GM06990 (cell line): ENCODE data around the gene NKX3-2.

ENCODE experiments used
- DNase-seq: peaks from one replicate; pipeline ENCODE4 v3.0.0-alpha.2; 2011; ENCODE audit not compliant: insufficient read length; ENCODE audit errors: extremely low read depth
- H3K27me3 ChIP-seq: replicated peaks from 2 replicates; pipeline ENCODE4 v1.6.0; 2011; ENCODE audit warnings: low read length; ENCODE audit not compliant: control insufficient read depth, insufficient read depth
- H3K36me3 ChIP-seq: 2 replicates; pipeline ENCODE4 v1.5.1; 2011; ENCODE audit warnings: low read length; ENCODE audit not compliant: control insufficient read depth, insufficient read depth
- H3K4me3 ChIP-seq: replicated peaks from 2 replicates; pipeline ENCODE4 v1.5.1; 2011; ENCODE audit warnings: low read depth, mild to moderate bottlenecking, control low read depth, low read length
- TF ChIP-seq, protein P1 (sequence below): IDR thresholded peaks from 2 replicates; pipeline ENCODE4 v1.5.1; 2011; ENCODE audit warnings: low read length, control low read depth, mild to moderate bottlenecking, inconsistent platforms; ENCODE audit not compliant: insufficient read depth, poor library complexity, severe bottlenecking

The NKX3-2 gene

GRCh38 chr4:13580036-13580435, 35.7 kb upstream of the NKX3-2 start:
- no peak overlapping the region for H3K4me3 ChIP-seq
- no peaks in the 10 kb centered on the region for H3K27me3 ChIP-seq
- TF ChIP-seq, protein P1, sequence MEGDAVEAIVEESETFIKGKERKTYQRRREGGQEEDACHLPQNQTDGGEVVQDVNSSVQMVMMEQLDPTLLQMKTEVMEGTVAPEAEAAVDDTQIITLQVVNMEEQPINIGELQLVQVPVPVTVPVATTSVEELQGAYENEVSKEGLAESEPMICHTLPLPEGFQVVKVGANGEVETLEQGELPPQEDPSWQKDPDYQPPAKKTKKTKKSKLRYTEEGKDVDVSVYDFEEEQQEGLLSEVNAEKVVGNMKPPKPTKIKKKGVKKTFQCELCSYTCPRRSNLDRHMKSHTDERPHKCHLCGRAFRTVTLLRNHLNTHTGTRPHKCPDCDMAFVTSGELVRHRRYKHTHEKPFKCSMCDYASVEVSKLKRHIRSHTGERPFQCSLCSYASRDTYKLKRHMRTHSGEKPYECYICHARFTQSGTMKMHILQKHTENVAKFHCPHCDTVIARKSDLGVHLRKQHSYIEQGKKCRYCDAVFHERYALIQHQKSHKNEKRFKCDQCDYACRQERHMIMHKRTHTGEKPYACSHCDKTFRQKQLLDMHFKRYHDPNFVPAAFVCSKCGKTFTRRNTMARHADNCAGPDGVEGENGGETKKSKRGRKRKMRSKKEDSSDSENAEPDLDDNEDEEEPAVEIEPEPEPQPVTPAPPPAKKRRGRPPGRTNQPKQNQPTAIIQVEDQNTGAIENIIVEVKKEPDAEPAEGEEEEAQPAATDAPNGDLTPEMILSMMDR = no peak
- H3K36me3 ChIP-seq = peaks cover 16% of the 10 kb centered on the region
- no peak for DNase-seq

DNA sequence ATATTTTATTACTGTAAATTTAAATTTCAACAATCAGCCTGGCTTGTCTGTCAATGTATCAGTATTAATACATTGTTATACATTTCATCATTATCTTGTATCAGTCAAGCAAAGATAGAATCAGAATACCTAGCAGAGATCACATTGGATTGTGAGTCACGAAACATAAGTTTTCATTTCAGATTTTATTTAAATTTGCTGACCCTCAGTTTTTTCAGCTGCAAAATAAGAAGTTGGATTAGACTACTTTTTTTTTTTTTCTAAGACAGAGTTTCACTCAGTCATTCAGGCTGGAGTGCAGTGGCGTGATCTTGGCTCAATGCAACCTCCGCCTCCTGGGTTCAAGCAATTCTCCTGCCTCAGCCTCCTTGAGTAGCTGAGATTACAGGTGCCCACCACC, 33.4 kb upstream of the NKX3-2 start:
- TF ChIP-seq, protein P1 = no peak
- Histone ChIP-seq H3K4me3 (no peak overlapping the region), H3K27me3 (no peaks in the 10 kb centered on the region), H3K36me3 (peaks cover 13% of the 10 kb centered on the region)
- no peak for DNase-seq

DNA sequence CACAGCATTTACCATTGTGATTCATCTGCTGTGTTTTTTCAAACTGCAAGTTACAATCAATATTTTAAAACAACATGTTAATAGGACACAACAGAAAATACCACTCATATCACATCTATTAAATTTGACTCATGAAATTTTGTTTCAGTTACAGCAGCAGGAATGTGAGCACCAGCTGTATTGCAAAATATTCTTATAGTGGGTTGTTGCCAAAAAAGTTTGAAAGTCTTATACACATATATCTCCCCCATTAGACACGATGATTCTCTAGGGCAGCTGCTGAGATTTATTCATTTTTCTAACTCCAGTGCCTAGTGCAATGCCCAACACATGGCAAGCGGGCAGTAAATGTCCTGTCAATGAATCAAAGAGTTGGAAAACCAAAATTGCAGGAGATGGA, 26.6 kb upstream of the NKX3-2 start:
- no peak for DNase-seq
- H3K27me3 ChIP-seq = no peaks in the 10 kb centered on the region
- TF ChIP-seq, protein P1 = no peak
- H3K36me3 ChIP-seq = peaks cover 8% of the 10 kb centered on the region
- no peak overlapping the region for H3K4me3 ChIP-seq

- peaks cover 4% of the 10 kb centered on the region for H3K36me3 ChIP-seq
- H3K4me3 ChIP-seq = no peak overlapping the region
- H3K27me3 ChIP-seq = no peaks in the 10 kb centered on the region
- no peak for DNase-seq
- TF ChIP-seq, protein P1 = no peak
Observed at GRCh38 chr4:13567125-13567524, 22.8 kb upstream of the NKX3-2 start.

DNA sequence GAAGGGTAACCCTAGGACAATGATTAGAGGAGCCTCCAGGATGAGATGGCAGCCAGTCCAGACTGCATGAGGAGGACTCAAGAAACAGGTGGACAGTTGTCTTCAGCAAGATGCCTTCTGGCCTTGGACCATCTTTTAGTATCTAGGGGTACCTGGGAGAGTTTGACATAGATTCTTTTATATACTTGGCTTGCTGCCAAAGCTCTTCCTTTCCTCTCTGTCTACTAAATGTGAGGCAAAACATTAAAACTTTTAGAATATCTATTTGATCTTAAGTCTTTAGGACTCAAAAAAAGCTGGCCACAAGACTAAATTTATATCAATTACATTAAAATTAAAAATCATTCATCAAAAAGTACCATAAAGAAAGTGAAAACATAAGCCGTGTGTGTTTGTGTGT, 18.6 kb upstream of the NKX3-2 start:
- H3K4me3 ChIP-seq = no peak overlapping the region
- no peak for DNase-seq

More for the DNA sequence above, 18.6 kb upstream of the NKX3-2 start:
- H3K36me3 ChIP-seq = no peaks in the 10 kb centered on the region
- no peaks in the 10 kb centered on the region for H3K27me3 ChIP-seq
- TF ChIP-seq, protein P1 = no peak
